ENCODE data around the gene THOC6. TPM values are rescaled to one million over a fixed set of nuclear protein-coding genes. Genes with fewer than 3 reads are reported as not detected.

The THOC6 gene
- total RNA-seq, 5 donors from 2014 or later (not counting 1 experiment from before 2014, with no cell fraction given), result 23.7 to 32.8 (median 31.7) TPM

DNA sequence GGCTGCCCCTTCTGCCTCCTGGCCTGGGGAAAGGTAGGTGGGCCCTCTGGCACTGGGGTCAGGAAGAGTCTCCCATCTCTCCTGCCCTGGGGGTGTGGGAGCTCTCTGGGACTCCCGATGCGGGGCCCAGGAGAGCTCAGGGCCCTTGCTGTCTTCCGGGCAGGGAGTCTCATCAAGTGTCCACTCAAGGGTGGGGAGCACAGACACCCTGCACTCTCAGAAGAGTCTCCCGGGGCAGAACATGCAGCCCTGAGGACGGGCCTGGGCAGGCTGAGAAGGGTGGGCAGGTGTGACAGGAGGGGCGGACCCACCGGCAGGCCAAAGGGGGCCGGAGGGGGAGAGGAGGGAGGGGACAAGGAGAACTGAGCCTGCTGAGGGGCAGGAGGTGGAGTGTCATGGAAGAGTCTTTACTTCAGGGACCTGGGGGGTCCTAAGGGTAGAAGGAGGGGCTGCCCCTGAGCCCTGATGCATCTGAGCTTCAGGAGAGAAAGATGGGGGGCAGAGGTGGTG lies 35.2 kb upstream of the THOC6 start:
- Histone ChIP-seq H3K9me3 (no peaks in the 10 kb centered on the region), H3K27ac (ENCODE audit: low read length) (no peak overlapping the region), H3K4me3 (ENCODE audit: control insufficient read depth in 1 of 2, extremely low read depth in 1 of 2, low read length in 1 of 2) (no peak overlapping the region), H3K27me3 (replicated peaks in 1 of 2; ENCODE audit: control insufficient read depth in 2 of 2, extremely low read depth in 1 of 2, insufficient read depth in 2 of 2, low read length in 1 of 2) (peaks cover 0 to 64% of the 10 kb centered on the region in 2 experiments), H3K4me1 (ENCODE audit: control insufficient read depth in 1 of 2, extremely low read depth in 1 of 2, insufficient read depth in 2 of 2, low read length in 2 of 2) (peaks cover 0 to 5% of the 10 kb centered on the region in 2 experiments), H3K36me3 (ENCODE audit: control insufficient read depth in 2 of 2, extremely low read depth in 1 of 2, insufficient read depth in 1 of 2, low read length in 1 of 2) (no peaks in the 10 kb centered on the region)
- no peak overlapping the region for H3K4me3 Mint-ChIP-seq
- ATAC-seq (replicated peaks in 1 of 4), result no peak
- no peaks in the 10 kb centered on the region for H3K36me3 Mint-ChIP-seq
- no peak for DNase-seq
- 79% methylated on average over 8 of the region's 8 CpGs for WGBS (ENCODE audit: insufficient coverage)
- POLR2A ChIA-PET, result no interaction called here
- no peak overlapping the region for H3K27ac Mint-ChIP-seq
- peaks cover 0 to 1% of the 10 kb centered on the region in 2 donors for H3K27me3 Mint-ChIP-seq
- H3K4me1 Mint-ChIP-seq, result peaks cover 3 to 4% (median 3%) of the 10 kb centered on the region in 3 donors
- CTCF ChIA-PET, result no interaction called here
- H3K9me3 Mint-ChIP-seq, result no peaks in the 10 kb centered on the region

GRCh38 chr16:2990891-2991290 lies 32.9 kb upstream of the THOC6 start:
- H3K9me3 Mint-ChIP-seq, result no peaks in the 10 kb centered on the region
- Histone ChIP-seq H3K27ac (ENCODE audit: low read length) (no peak overlapping the region), H3K4me3 (ENCODE audit: control insufficient read depth in 1 of 2, extremely low read depth in 1 of 2, low read length in 1 of 2) (no peak overlapping the region), H3K4me1 (ENCODE audit: control insufficient read depth in 1 of 2, extremely low read depth in 1 of 2, insufficient read depth in 2 of 2, low read length in 2 of 2) (no peaks in the 10 kb centered on the region), H3K36me3 (ENCODE audit: control insufficient read depth in 2 of 2, extremely low read depth in 1 of 2, insufficient read depth in 1 of 2, low read length in 1 of 2) (no peaks in the 10 kb centered on the region), H3K9me3 (no peaks in the 10 kb centered on the region), H3K27me3 (replicated peaks in 1 of 2; ENCODE audit: control insufficient read depth in 2 of 2, extremely low read depth in 1 of 2, insufficient read depth in 2 of 2, low read length in 1 of 2) (peaks cover 0 to 55% of the 10 kb centered on the region in 2 experiments)
- no peak overlapping the region for H3K27ac Mint-ChIP-seq
- ATAC-seq (replicated peaks in 1 of 4) (no peak), DNase-seq (no peak)
- 70% methylated on average over 3 of the region's 10 CpGs for WGBS (ENCODE audit: insufficient coverage)
- H3K4me3 Mint-ChIP-seq, result no peak overlapping the region
- H3K27me3 Mint-ChIP-seq, result peaks cover 0 to 1% of the 10 kb centered on the region in 2 donors
- H3K4me1 Mint-ChIP-seq, result no peaks in the 10 kb centered on the region
- ChIA-PET POLR2A (no interaction called here), CTCF (no interaction called here)
- H3K36me3 Mint-ChIP-seq, result no peaks in the 10 kb centered on the region

DNA sequence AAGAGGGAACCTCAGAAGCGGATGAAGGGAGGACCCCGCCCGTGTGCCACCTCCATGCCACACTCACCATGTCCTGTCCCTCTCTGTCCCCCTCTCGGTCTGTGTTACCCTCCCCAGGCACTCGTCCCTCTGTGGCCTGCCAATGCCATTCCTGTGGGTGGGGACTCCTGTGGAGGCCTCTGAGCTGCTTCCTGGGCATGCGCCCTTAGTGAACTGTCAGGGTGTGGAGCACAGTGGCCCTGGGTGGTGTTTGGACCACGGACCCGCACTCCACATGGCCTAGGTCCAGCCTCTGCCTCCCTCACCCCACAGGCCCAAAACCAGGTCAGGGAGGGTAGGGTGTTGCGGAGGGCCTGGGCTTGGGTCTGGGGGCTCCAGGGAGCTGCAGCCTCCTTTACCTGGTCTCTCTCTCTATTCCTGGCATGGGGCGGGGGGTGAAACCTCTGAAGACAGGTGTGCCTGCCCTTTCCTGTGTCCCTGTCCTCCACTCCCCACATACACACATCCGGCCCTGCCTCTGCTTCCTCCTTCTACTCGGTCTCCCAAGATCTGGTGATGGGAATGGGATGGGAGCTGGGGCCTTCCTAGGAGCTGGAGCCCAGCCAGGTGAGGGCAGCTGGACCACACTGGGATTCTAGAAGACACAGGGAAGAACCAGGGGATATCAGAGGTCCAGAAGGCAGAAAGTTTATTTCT lies 32.1 kb upstream of the THOC6 start:
- 83% methylated on average over 2 of the region's 12 CpGs for whole genome bisulfite sequencing (ENCODE audit: insufficient coverage)
- no peaks in the 10 kb centered on the region for H3K36me3 ChIP-seq (ENCODE audit: control insufficient read depth in 2 of 2, extremely low read depth in 1 of 2, insufficient read depth in 1 of 2, low read length in 1 of 2)
- Mint-ChIP-seq H3K27me3 (peaks cover 0 to 1% of the 10 kb centered on the region in 2 donors), H3K27ac (no peak overlapping the region), H3K4me1 (no peaks in the 10 kb centered on the region), H3K4me3 (no peak overlapping the region), H3K9me3 (no peaks in the 10 kb centered on the region), H3K36me3 (no peaks in the 10 kb centered on the region)
- H3K4me3 ChIP-seq (ENCODE audit: control insufficient read depth in 1 of 2, extremely low read depth in 1 of 2, low read length in 1 of 2), result no peak overlapping the region
- no peaks in the 10 kb centered on the region for H3K4me1 ChIP-seq (ENCODE audit: control insufficient read depth in 1 of 2, extremely low read depth in 1 of 2, insufficient read depth in 2 of 2, low read length in 2 of 2)
- CTCF ChIA-PET, result no interaction called here
- H3K27me3 ChIP-seq (replicated peaks in 1 of 2; ENCODE audit: control insufficient read depth in 2 of 2, extremely low read depth in 1 of 2, insufficient read depth in 2 of 2, low read length in 1 of 2), result peaks cover 0 to 56% of the 10 kb centered on the region in 2 experiments
- DNase-seq, result no peak
- ATAC-seq (replicated peaks in 1 of 4), result no peak
- H3K9me3 ChIP-seq, result no peaks in the 10 kb centered on the region
- no peak overlapping the region for H3K27ac ChIP-seq (ENCODE audit: low read length)
- POLR2A ChIA-PET, result no interaction called here

DNA sequence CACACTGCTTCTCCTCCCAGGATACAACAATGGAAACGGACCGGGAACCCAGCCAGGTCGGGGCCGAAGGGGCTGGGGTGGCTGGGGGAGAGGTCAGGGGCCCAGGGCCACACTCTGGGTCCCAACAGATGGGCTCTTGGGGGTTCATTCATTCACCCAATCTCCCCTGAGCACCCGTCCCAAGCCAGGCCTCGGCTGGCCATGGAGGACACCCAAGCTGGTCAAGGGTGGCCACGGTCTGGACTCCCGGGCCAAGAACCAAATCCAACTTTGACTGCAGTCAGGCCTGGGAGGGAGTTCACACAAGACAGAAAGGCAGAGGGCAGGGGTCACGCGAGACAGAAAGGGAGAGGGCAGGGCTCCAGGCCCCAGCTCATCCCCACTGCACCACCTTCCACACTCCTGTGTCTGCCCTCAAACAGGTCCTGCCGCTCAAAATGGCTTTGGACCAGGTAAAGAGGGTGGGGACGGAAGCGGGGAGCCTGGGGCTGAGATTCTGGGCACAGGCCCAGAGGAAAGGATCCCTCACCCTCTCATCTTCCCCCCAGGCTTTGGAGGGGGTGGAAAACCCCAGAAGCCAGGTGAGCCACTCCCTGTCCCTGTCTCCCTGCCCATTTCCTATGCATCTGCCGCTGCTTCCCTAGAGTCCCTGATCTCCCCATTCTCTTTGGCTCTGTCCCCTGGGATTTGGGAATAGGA lies 31.3 kb upstream of the THOC6 start:
- WGBS (ENCODE audit: insufficient coverage), result 83% methylated on average over 1 of the region's 14 CpGs
- Histone ChIP-seq H3K4me1 (ENCODE audit: control insufficient read depth in 1 of 2, extremely low read depth in 1 of 2, insufficient read depth in 2 of 2, low read length in 2 of 2) (no peaks in the 10 kb centered on the region), H3K9me3 (no peaks in the 10 kb centered on the region), H3K4me3 (ENCODE audit: control insufficient read depth in 1 of 2, extremely low read depth in 1 of 2, low read length in 1 of 2) (no peak overlapping the region), H3K27ac (ENCODE audit: low read length) (no peak overlapping the region), H3K36me3 (ENCODE audit: control insufficient read depth in 2 of 2, extremely low read depth in 1 of 2, insufficient read depth in 1 of 2, low read length in 1 of 2) (no peaks in the 10 kb centered on the region), H3K27me3 (replicated peaks in 1 of 2; ENCODE audit: control insufficient read depth in 2 of 2, extremely low read depth in 1 of 2, insufficient read depth in 2 of 2, low read length in 1 of 2) (peaks cover 0 to 55% of the 10 kb centered on the region in 2 experiments)
- H3K27ac Mint-ChIP-seq, result no peak overlapping the region
- H3K4me1 Mint-ChIP-seq, result no peaks in the 10 kb centered on the region
- no peaks in the 10 kb centered on the region for H3K36me3 Mint-ChIP-seq
- H3K9me3 Mint-ChIP-seq, result no peaks in the 10 kb centered on the region
- CTCF ChIA-PET, result no interaction called here
- no peak for DNase-seq
- POLR2A ChIA-PET, result no interaction called here
- no peak overlapping the region for H3K4me3 Mint-ChIP-seq
- ATAC-seq (replicated peaks in 1 of 4), result no peak
- peaks cover 0 to 1% of the 10 kb centered on the region in 2 donors for H3K27me3 Mint-ChIP-seq

- H3K27ac ChIP-seq (ENCODE audit: low read length), result no peak overlapping the region
- DNase-seq, result no peak
- no peak for ATAC-seq (replicated peaks in 1 of 4)
- H3K9me3 Mint-ChIP-seq, result no peaks in the 10 kb centered on the region
- 79% methylated on average over 8 of the region's 13 CpGs for WGBS (ENCODE audit: insufficient coverage)
- no peaks in the 10 kb centered on the region for H3K4me1 ChIP-seq (ENCODE audit: control insufficient read depth in 1 of 2, extremely low read depth in 1 of 2, insufficient read depth in 2 of 2, low read length in 2 of 2)
- no peak overlapping the region for H3K4me3 ChIP-seq (ENCODE audit: control insufficient read depth in 1 of 2, extremely low read depth in 1 of 2, low read length in 1 of 2)
- H3K36me3 Mint-ChIP-seq, result no peaks in the 10 kb centered on the region
- peaks cover 3 to 5% of the 10 kb centered on the region in 2 donors for H3K27me3 Mint-ChIP-seq
- H3K36me3 ChIP-seq (ENCODE audit: control insufficient read depth in 2 of 2, extremely low read depth in 1 of 2, insufficient read depth in 1 of 2, low read length in 1 of 2), result no peaks in the 10 kb centered on the region
- H3K4me3 Mint-ChIP-seq, result no peak overlapping the region
- H3K27me3 ChIP-seq (replicated peaks in 1 of 2; ENCODE audit: control insufficient read depth in 2 of 2, extremely low read depth in 1 of 2, insufficient read depth in 2 of 2, low read length in 1 of 2), result peaks cover 0 to 49% of the 10 kb centered on the region in 2 experiments
- H3K4me1 Mint-ChIP-seq, result no peaks in the 10 kb centered on the region
- ChIA-PET CTCF (interaction anchor here in 1 of 2 donors (0.6 kb wide), 1 partner anchor 110 kb away, joined by 8 read pairs; no protein-coding TSS in a partner anchor), POLR2A (no interaction called here)
- H3K9me3 ChIP-seq, result no peaks in the 10 kb centered on the region
- H3K27ac Mint-ChIP-seq, result no peak overlapping the region
Measured at GRCh38 chr16:2996298-2996697, 27.5 kb upstream of the THOC6 start.

DNA sequence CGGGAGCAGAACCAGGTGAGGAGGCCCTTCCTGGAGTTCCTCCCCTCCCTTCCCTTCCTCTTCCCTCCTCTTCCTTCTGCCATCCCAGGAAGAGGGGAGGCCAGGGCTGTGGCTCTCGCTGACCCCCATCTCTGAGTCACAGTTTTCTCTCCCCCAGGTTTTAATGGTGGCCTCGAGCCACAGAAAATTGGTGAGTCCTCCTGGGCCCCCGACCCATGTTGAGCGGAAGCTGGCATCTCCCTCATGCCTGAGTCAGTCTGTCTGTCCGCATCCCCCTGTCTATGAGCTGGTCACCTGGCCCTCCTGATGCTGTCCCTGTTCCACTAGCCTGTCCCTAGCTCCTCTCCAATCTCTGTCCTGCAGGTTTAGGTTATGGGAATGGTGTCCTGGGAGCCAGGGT lies 23.9 kb upstream of the THOC6 start:
- ATAC-seq (replicated peaks in 1 of 4) (no peak), DNase-seq (no peak)
- 80% methylated on average over 3 of the region's 6 CpGs for WGBS (ENCODE audit: insufficient coverage)
- no peaks in the 10 kb centered on the region for H3K36me3 Mint-ChIP-seq
- POLR2A ChIA-PET, result no interaction called here
- no peaks in the 10 kb centered on the region for H3K36me3 ChIP-seq (ENCODE audit: control insufficient read depth in 2 of 2, extremely low read depth in 1 of 2, insufficient read depth in 1 of 2, low read length in 1 of 2)
- H3K9me3 ChIP-seq, result no peaks in the 10 kb centered on the region
- no peak overlapping the region for H3K4me3 ChIP-seq (ENCODE audit: control insufficient read depth in 1 of 2, extremely low read depth in 1 of 2, low read length in 1 of 2)
- peaks cover 3 to 11% of the 10 kb centered on the region in 2 donors for H3K27me3 Mint-ChIP-seq
- peaks cover 0 to 47% of the 10 kb centered on the region in 2 experiments for H3K27me3 ChIP-seq (replicated peaks in 1 of 2; ENCODE audit: control insufficient read depth in 2 of 2, extremely low read depth in 1 of 2, insufficient read depth in 2 of 2, low read length in 1 of 2)
- H3K4me3 Mint-ChIP-seq, result no peak overlapping the region
- CTCF ChIA-PET, result no interaction called here
- H3K4me1 Mint-ChIP-seq, result peaks cover 0 to 4% (median 4%) of the 10 kb centered on the region in 3 donors
- H3K9me3 Mint-ChIP-seq, result no peaks in the 10 kb centered on the region
- H3K27ac ChIP-seq (ENCODE audit: low read length), result no peak overlapping the region
- no peak overlapping the region for H3K27ac Mint-ChIP-seq
- peaks cover 0 to 7% of the 10 kb centered on the region in 2 experiments for H3K4me1 ChIP-seq (ENCODE audit: control insufficient read depth in 1 of 2, extremely low read depth in 1 of 2, insufficient read depth in 2 of 2, low read length in 2 of 2)
